K562 treated with DMSO at 1 percent for 12 hours (cell line): ENCODE results near the gene AIFM1. TPM values are rescaled to one million over a fixed set of nuclear protein-coding genes. Genes with fewer than 3 reads are reported as not detected.

Source experiments
- total RNA-seq: library from RNA; unstranded; fragments of 300-600 nt; gene quantifications from 2 replicates; pipeline ENCODE4 v1.2.3, GENCODE V29; 2022; ENCODE audit not compliant: insufficient read depth

Gene AIFM1
- 73.2 and 91.3 TPM in 2 replicates for total RNA-seq

GRCh38 chrX:130165703-130166502 lies at the start of gene AIFM1:
Gene AIFM1, minus strand, starts transcription at chrX:130165841. Its CDS starts 185 bp downstream, at chrX:130165656.

GRCh38 chrX:130171446-130172126 lies 5.9 kb upstream of the AIFM1 start, which contains the start of gene RAB33A:
Gene RAB33A, plus strand, starts transcription at chrX:130171962. Its CDS starts 101 bp downstream, at chrX:130172063.

GRCh38 chrX:130110379-130111219 lies 55.0 kb downstream of the AIFM1 start, which contains the start of gene ELF4:
Gene ELF4, minus strand, starts transcription at chrX:130110497. Its CDS starts 29,167 bp downstream, at chrX:130081330.

Other genes starting within 250 kb of the AIFM1 start
- gene BCORL1, start 183.2 kb downstream of the AIFM1 start, total RNA-seq = 5.0 and 22.5 TPM in 2 replicates
- 21.2 and 51.1 TPM in 2 replicates for gene ELF4, start 55.3 kb downstream of the AIFM1 start, total RNA-seq
- gene RAB33A, start 6.1 kb upstream of the AIFM1 start, total RNA-seq = not detected in 2 replicates
- 0.81 and 4.0 TPM in 2 replicates for gene ZNF280C, start 103.1 kb upstream of the AIFM1 start, total RNA-seq
- 12.6 and 23.7 TPM in 2 replicates for gene SLC25A14, start 174.1 kb upstream of the AIFM1 start, total RNA-seq
- gene GPR119, start 219.8 kb upstream of the AIFM1 start, total RNA-seq = not detected in 2 replicates
- 25.2 and 29.9 TPM in 2 replicates for gene RBMX2, start 236.1 kb upstream of the AIFM1 start, total RNA-seq